GM21619 (cell line): ENCODE data around the gene PCCB.
"Not testable (repeated sequence)": the region's sequence is repeated elsewhere in the genome, so short reads cannot be mapped to it uniquely, and the experiment has no call there.

Experiments
- ATAC-seq: cut with Tn5 transposase; IDR thresholded peaks from one replicate; pipeline ENCODE4 v1.9.1; 2021; ENCODE audit not compliant: unreplicated experiment

Gene PCCB

GRCh38 chr3:136250059-136250902, at the start of gene PCCB:
PCCB (plus strand) TSS chr3:136250340; CDS start chr3:136250376, 36 bp downstream.
- peak; percentile 96 for ATAC-seq

GRCh38 chr3:136207489-136208115, 42.5 kb upstream of the PCCB start:
- no peak for ATAC-seq

- ATAC-seq: no peak
Observed at GRCh38 chr3:136209921-136210320, 40.2 kb upstream of the PCCB start.

- no peak for ATAC-seq
Observed at GRCh38 chr3:136211547-136211946, 38.6 kb upstream of the PCCB start.

GRCh38 chr3:136222746-136223145, 27.4 kb upstream of the PCCB start:
- not testable (repeated sequence) for ATAC-seq

- ATAC-seq: no peak
Observed at GRCh38 chr3:136232413-136232812, 17.7 kb upstream of the PCCB start.

GRCh38 chr3:136235545-136235944, 14.6 kb upstream of the PCCB start:
- no peak for ATAC-seq

GRCh38 chr3:136236109-136236508, 14.0 kb upstream of the PCCB start:
- no peak for ATAC-seq

GRCh38 chr3:136237103-136237502, 13.0 kb upstream of the PCCB start:
- ATAC-seq: no peak

GRCh38 chr3:136237961-136238649, 12.0 kb upstream of the PCCB start:
- ATAC-seq: no peak

- ATAC-seq: no peak
Observed at GRCh38 chr3:136239094-136239493, 11.0 kb upstream of the PCCB start.

GRCh38 chr3:136245691-136246090, 4.4 kb upstream of the PCCB start:
- no peak for ATAC-seq

- no peak for ATAC-seq
Observed at GRCh38 chr3:136247436-136247835, 2.7 kb upstream of the PCCB start.

- no peak for ATAC-seq
Observed at GRCh38 chr3:136247855-136248590, 2.1 kb upstream of the PCCB start.

GRCh38 chr3:136249091-136249490, 1.0 kb upstream of the PCCB start:
- no peak for ATAC-seq

GRCh38 chr3:136249593-136249992, 547 bp upstream of the PCCB start:
- no peak for ATAC-seq

- no peak for ATAC-seq
Observed at GRCh38 chr3:136250903-136251460, 842 bp downstream of the PCCB start.

GRCh38 chr3:136251511-136251910, 1.4 kb downstream of the PCCB start:
- no peak for ATAC-seq

GRCh38 chr3:136255672-136256406, 5.7 kb downstream of the PCCB start:
- no peak for ATAC-seq

GRCh38 chr3:136258199-136258598, 8.1 kb downstream of the PCCB start:
- no peak for ATAC-seq
